GF-D8 (cell line): ENCODE data around the gene RPL9.
"Not testable (repeated sequence)": the region's sequence is repeated elsewhere in the genome, so short reads cannot be mapped to it uniquely, and the experiment has no call there.

Source experiments
- DNase-seq: peaks from one replicate; lab custom pipeline; 2025; lab: John Stamatoyannopoulos, UW

Gene RPL9

DNA sequence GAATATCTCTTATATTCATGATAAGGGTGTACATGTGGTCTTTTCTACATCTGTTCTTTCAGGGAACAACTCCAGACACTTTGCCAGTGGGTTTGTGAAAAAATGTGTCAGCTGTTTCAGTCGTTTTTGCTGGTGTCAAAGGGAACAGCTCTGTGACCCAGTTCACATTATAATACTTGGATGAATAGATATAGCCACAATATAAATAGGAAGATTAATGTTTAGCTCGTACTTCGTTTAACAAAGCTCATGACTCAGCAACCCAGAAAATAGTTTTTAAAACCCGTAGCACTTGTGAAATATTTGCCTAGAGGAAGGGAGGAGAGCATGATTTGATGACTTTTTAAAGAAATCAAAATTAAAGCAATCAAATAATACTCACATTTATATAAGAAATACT, 8.0 kb upstream of the RPL9 start:
- no peak for DNase-seq

DNA sequence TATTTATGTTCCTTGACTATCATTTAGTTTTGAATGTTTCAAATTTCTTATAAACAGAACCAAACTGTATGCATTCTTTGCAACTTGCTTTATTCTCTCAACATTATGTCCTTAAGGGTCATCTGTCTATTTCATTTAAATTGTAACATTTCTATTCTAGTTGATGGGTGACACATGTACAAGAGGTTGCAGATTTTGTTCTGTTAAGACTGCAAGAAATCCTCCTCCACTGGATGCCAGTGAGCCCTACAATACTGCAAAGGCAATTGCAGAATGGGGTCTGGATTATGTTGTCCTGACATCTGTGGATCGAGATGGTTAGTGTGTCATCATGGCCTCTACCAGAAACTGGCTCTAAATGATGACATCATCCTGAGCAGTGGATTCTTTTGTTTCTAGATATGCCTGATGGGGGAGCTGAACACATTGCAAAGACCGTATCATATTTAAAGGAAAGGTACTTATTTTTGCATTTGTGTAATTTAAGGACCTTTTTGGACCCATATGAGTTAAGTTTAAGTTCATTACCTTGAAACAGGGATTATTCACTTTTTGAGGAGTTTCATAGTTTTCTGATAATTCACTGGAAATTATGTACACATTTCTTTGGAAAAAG, 6.3 kb upstream of the RPL9 start:
- DNase-seq: no peak

DNA sequence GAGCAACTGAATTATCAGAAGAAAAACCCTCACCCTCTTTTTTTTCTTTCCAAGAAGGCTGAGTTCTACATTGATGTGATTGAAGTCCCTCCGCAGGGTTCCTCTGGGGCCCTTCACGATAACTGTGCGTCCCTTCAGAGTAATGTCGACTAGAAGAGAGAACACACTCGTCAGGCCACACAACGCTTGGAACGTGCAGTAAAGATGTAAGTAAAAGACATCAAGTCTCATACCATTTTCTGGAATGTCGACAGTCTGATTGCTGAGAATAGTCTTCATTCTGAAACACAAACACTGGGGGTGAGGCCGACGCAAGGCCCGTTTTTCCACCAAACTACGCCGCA, 589 bp downstream of the RPL9 start:
- DNase-seq: not testable (repeated sequence)

DNA sequence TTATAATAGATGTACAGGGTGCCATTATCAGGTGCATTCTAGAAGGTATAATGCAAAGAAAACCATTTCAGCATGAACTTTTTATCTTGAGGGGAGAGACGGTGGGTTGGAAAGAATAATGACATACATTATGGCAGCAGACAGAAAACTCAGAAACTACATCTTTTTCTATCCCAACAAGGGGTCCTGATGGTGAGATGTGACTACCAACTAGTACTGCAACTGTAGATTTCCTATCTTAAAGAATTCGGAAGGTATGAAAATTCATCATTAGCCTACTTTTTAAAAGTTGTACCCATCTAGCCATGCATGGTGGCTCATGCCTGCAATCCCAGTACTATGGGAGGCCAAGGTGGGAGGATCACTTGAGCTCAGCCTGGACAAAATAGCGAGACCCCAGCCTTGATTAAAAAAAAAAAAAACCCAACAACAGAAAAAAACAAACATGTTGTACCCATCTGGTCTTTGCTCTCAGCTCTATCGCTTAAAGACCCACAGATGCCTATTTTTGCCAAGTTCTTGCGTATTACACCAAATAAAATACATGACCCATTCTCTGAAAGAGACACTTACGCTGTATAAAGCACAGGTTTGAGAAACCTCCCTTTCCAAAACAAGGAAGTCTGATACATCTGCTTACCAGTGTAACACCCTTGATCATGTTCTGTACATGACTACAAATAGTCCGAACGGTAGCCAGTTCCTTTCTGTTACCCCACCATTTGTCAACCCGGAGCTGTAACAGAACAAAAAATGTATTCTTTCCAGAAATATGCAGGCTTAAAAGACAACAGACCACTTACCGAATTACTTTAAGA, 1.6 kb downstream of the RPL9 start:
- DNase-seq: no peak

DNA sequence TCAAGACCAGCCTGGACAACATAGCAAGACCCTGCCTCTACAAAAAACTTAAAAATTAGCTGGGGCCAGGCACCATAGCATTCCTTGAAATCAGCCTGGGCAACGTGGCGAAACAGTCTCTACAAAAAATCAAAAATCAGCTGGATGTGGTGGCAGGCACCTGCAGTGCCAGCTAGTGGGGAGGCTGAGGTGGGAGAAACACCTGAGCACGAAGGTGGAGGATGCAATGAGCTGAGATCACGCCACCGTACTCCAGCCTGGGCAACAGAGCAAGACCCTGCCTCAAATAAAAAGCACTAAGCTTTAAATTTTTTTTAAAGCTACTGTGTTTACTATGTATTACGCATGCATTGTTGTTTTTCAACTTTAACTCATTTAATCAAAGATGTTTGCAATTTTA, 3.2 kb downstream of the RPL9 start:
- DNase-seq: no peak

DNA sequence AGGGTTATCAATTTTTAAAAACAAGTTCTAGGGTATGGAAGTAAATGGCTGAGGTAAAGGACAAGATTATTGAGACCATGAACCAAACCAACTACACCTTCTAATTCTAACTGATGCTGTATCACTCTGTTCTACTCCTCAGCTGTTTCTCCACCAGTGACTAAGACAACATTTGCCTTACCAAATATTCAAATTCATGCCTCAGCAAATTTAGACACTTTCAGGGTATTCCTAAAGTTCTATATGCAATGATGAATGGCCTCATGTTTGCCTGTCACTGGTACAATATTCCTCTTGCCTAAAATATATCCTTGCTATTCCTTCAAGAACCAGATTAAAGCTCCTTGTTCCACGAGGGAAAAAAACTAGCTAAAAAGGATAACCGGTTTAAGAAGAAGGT, 5.0 kb downstream of the RPL9 start:
- no peak for DNase-seq

DNA sequence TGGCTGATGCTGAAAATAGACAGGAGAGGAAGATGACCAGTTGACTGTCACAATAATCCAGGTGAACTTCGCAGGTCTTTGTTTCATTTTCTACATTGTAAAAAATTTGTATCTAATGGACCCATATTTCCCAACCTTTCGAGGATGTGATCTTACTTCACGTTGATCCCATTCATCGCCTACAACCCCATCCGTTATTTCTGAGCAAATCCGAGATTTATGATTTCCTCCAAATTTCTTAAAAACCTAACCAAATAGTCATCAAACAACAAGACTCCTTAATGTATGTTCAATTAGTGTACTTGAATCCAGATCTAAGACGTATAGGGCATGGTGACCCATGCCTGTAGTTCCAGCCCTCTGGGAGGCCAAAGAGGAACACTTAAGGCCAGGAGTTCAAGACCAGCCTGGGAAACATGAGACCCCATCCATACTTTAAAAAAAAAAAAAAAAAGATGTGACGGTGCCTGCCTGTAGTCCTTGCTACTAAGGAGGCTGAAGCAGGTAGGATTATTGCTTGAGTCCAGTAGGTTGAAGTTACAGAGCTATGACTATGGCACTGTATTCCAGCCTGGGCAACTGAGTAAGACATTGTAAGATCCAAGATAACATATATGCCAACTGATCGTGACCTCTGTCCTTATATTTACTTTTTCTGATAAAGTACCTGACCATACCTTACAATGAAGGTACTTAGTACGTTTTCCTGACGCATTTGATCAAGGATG, 5.7 kb downstream of the RPL9 start:
- DNase-seq: no peak

DNA sequence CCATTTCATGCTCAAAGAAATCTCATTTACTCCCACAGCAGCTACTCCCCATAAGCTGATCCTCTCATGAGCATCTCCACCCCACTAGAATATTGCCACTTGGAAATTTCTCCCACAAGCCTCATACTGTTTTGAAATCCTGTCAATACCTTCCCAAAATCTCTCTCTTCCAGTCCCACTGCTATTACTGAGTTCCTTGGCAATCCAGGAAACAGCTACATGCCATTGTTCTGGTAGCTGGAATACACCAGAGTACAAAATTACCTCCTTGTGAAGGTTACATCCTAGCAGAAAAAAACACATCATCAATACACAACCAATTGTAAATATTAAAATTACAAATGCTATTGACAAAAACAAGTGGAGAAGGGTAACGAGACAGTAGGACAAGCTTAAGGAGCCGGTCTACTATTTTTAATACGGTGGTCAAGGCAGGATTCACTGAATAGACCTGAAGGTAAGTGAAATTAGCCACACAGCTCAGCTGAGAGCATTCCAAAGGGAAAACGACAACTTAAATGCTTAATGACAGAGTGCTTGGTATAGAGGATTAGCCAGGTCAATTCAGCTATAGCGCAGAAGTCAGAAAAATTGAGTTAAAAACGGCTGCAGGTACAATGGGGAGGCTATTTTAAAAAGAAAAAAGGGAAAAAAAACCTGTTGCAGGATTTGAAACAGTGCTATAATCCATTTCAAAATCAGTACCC, 6.4 kb downstream of the RPL9 start:
- no peak for DNase-seq

DNA sequence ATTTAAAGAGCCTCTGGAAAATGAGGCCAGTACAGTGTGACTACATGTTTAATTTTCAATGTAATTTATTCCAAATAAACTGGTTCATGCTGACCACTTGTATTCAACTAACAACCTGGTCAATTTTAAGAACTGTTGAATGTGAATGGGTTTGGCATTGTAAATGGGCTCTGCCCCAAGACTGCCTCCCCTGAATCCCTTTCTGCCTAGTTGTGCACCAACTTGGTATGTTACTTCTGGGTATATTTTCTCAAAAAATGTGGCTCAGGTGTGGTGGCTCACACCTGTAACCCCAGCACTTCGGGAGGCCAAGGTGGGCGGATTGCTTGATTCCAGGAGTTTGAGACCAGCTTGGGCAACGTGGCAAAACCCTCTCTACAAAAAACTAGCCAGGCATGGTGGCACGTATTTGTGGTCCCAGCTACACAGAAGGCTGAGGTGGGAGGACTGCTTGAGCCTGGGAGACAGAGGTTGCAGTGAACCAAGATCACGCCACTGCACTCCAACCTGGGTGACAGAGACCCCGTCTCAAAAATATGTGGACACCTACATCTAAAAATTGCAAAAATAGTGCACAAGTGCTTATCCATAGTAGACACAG, 7.2 kb downstream of the RPL9 start:
- DNase-seq: no peak

DNA sequence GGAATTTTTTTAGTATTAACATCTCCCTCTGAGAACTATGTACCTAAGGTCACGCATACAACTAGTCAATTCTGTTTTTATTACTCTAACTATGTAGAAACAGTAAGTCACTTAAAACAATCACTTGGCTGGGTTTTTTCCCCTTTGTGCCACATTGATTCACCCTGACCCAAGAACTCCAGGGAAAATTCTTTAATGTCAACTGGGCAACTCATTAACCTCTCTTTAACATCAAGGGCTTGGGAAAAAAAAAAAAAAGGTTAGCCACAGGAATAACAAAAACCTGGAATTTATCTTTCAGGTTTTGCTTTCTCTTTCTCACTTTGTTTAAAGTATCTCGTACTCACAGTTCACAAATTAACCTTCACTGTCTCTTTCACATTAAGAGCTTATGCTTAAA, 8.1 kb downstream of the RPL9 start:
- no peak for DNase-seq

DNA sequence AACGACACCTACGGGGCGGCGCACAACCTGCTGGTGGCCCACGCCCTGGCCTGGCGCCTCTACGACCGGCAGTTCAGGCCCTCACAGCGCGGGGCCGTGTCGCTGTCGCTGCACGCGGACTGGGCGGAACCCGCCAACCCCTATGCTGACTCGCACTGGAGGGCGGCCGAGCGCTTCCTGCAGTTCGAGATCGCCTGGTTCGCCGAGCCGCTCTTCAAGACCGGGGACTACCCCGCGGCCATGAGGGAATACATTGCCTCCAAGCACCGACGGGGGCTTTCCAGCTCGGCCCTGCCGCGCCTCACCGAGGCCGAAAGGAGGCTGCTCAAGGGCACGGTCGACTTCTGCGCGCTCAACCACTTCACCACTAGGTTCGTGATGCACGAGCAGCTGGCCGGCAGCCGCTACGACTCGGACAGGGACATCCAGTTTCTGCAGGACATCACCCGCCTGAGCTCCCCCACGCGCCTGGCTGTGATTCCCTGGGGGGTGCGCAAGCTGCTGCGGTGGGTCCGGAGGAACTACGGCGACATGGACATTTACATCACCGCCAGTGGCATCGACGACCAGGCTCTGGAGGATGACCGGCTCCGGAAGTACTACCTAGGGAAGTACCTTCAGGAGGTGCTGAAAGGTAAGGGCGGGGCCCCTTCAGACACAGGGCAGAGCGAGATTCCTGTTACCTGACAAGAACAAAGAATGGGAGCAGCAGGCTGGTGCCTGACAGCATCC, 11.7 kb downstream of the RPL9 start:
- DNase-seq: no peak

DNA sequence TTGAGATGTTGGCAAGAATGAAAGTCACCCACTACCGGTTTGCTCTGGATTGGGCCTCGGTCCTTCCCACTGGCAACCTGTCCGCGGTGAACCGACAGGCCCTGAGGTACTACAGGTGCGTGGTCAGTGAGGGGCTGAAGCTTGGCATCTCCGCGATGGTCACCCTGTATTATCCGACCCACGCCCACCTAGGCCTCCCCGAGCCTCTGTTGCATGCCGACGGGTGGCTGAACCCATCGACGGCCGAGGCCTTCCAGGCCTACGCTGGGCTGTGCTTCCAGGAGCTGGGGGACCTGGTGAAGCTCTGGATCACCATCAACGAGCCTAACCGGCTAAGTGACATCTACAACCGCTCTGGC, 12.3 kb downstream of the RPL9 start:
- no peak for DNase-seq

DNA sequence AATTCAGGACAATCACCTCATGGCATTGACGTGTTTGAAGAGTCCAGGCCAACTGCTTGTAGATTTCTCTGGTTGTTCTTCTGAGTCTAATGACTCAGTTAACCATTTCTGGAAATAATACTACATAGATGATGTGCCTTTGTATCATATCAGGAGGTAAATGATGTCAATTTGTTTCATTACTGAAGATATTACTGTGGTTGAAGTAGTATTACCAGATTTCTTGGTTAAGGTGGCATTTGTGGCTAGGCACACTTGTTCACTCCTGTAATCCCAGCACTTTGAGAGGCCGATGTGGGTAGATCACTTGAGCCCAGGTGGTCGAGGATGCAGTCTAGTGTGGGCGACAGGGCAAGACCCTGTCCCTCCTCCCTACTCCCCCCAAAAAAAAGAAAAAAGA, 15.7 kb downstream of the RPL9 start:
- no peak for DNase-seq

DNA sequence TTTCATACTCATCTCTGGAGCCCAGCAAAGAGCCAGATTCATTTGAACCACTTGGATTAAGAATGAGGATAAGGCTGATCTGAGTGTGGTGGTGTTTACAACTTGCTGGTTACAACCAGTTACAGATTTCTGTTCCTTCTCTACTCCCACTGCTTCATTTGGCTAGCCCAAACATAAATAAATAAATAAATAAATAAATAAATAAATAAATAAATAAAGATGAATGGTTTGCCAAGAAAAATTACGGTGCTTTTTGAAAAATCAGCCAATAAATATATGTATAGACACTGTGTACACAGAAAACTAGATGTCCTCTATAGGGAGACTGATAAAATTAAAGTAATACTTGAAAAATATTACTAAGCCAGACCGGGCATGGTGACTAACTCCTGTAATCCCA, 17.1 kb downstream of the RPL9 start:
- no peak for DNase-seq

DNA sequence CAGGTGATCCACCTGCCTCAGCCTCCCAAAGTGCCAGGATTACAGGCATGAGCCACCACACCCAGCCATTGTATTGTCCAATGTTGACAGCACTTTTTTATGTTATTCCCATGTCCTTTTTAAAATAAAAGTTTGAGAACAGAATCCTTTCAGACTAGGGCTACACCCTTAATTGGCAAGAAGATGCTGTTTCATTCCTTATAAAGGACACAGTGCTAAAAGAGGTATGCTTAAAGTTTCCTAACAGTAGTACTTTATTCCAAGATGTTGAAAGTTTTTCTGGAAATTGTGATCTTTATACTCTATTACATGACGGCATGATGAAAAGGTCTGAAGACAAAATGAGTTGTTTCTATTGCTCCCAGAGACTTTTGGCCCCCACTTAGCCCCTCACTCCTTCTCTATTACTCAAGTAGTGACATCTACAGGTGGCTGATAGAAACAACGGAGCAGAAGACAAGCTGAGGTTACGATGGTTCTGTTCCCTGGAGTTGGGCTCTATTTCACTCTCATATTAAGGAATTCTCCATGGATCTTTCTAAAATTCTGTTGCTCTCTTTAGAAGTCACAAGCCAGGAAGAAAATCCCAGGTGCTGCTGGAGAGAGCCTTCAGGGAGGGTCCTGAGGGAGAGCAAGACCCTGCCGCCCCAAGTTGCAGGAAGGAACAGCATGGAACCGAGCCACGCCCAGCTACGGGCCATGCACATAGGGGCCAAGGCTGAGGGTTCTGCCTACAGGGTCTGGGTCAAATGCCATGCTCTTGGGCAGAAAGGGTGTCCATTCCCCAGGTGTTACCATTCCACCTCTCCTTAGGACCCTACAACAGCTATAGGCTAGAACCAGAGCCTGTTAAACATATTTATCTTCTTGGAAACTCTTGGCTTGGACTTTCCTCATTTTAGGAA, 22.8 kb downstream of the RPL9 start:
- DNase-seq: no peak

DNA sequence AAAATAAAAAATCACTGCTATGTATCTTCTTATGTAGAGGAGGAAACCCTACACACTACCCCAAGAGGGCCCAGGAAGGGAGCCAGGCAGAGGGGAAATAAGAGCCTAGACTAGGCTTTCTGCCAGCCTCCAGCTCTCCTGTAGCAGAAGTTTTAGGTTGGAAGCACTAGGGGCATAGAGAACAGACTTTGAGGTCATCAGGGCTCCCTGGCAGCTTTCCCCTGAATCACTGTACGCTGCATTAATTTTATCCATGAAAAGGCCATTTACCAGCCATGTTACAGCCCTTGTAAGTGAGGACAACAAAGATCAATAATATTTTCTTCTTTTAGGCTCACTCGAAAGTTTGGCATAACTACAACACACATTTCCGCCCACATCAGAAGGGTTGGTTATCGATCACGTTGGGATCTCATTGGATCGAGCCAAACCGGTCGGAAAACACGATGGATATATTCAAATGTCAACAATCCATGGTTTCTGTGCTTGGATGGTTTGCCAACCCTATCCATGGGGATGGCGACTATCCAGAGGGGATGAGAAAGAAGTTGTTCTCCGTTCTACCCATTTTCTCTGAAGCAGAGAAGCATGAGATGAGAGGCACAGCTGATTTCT, 24.7 kb downstream of the RPL9 start:
- no peak for DNase-seq

DNA sequence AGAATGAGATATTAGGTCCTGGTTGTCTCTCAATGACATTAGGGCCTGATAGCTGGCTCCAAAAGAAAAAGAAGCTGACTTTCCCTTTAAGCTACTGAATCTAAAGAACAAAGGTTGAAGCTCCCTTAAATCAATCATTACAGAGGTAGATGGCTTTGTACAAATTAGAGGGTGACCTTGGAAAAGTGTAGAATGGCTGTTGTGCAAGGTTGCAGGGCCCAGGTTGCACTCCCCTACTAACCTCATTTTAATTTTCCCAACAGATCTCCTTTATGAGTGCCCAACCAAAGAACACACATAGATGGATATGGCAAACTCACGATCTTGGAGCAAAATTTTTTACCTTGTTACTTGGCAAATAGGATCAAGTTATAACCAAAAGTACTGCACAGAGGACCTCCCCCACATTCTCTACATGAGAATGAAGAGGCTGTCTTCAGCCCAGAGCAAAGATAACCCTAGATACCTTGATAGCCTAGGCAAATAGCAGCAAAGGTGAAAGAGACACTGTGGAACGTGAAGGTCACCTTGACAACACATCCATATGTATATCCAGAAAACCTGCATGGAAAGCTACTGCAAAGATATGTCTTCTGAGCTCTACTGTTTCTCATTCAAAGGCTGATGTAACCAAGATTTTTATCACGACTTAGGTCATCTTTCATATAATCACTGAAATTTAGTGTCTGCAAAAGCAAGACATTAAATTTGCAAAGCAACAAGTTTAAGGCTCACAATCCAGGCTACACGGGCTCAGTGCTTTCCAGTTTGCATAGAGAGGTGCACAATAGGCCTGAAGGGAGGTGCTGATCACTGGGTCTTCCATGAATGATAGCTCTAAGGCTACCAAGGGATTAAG, 29.0 kb downstream of the RPL9 start:
- DNase-seq: no peak

DNA sequence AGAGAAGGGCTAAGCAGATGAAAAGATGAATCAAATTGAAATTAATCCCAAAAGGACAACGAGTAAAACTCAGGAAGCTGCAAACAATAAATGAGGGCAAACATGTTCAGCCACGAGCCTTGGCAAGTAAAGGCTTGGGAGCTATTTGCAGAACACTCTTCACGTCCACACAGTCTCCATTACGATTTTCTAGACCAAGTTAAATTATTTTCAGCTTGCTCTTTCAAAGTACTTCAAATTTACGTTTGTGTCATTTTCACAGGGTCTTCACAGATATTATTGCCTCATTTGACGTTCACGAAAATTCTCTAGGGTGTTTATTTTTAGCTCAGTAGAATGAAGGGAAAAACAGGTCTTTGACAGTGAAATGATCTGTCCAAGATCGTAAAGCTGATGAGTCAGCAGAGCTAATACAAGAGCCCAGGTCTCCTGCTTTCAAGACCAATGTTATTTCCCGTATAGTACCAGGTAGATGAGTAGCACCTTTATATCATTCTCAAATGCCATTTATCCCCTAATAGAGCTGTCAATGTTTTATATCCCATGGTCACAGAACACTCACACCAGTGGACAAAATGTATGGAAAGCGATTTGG, 31.1 kb downstream of the RPL9 start:
- DNase-seq: no peak

DNA sequence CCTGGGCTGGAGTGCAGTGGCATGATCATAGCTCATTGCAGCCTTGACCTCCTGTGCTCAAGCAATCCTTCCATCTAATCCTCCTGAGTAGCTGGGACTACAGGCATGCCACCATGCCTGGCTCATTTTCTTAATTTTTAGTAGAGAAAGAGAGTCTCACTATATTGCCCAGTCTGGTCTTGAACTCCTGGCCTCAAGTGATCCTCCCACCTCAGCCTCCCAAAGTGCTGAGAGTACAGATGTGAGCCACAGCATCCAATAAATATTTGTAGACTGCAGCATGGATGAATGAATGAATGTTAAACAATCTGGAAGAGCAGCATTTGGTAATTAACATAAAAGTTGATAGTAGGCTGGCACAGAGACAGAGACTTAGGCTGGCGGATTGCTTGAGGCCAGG, 32.0 kb downstream of the RPL9 start:
- no peak for DNase-seq
